ENCODE results near the gene RASSF4. TPM values are rescaled to one million over a fixed set of nuclear protein-coding genes. Genes with fewer than 3 reads are reported as not detected.

RASSF4 gene
- total RNA-seq = 3.0 and 3.7 TPM in 2 replicates

GRCh38 chr10:44959247-44960087 lies at the start of gene RASSF4:
Gene RASSF4, plus strand, starts transcription at chr10:44959802. Its CDS starts 10,401 bp downstream, at chr10:44970203.

GRCh38 chr10:44911081-44911540 lies 48.5 kb upstream of the RASSF4 start, which contains the start of gene TMEM72:
Gene TMEM72, plus strand, starts transcription at chr10:44911337. Its CDS starts 176 bp downstream, at chr10:44911513.

GRCh38 chr10:44978570-44979280 lies 19.1 kb downstream of the RASSF4 start, which contains the start of gene DEPP1:
Gene DEPP1, minus strand, starts transcription at chr10:44978809. Its CDS starts 779 bp downstream, at chr10:44978030.

GRCh38 chr10:45000752-45001380 lies 41.3 kb downstream of the RASSF4 start, which contains the start of gene ZNF22:
Gene ZNF22, plus strand, starts transcription at chr10:45000923. Its CDS starts 2,446 bp downstream, at chr10:45003369.

Other genes with a start within 250 kb of the RASSF4 start
- gene TMEM72, start 48.5 kb upstream of the RASSF4 start, total RNA-seq = not detected in 2 replicates
- 3.6 and 14.4 TPM in 2 replicates for gene DEPP1, start 19.0 kb downstream of the RASSF4 start, total RNA-seq
- gene ZNF22, start 41.1 kb downstream of the RASSF4 start, total RNA-seq = 10.5 and 19.2 TPM in 2 replicates